Upper lobe of left lung (tissue), 4 donors: ENCODE measurements around the gene EYS.

Experiments used
- CTCF ChIP-seq, 6 experiments: fragments of 450-650 bp in 4 of 6; fragments of 200-600 bp in 2 of 6; sonication (generic) in 2 of 6; IDR thresholded peaks; one replicate each; pipeline ENCODE4 v1.5.1; 2016 to 2019; ENCODE audit warnings: antibody characterized with exemption in 6 of 6
- POLR2AphosphoS5 ChIP-seq, 2 donors: sonication (generic); formaldehyde crosslinking; IDR thresholded peaks; one replicate each; pipeline ENCODE4 v1.5.1; 2017; ENCODE audit warnings: antibody characterized with exemption in 2 of 2

GRCh38 chr6:65595540-65595939 lies 111.5 kb downstream of the EYS start:
- TF ChIP-seq CTCF (IDR thresholded peaks at IDR 0.05) (no peak), POLR2AphosphoS5 (IDR thresholded peaks at IDR 0.05) (no peak)
